Nephron progenitor cell (in vitro differentiated cells): Measurements from ENCODE around the gene STOX1.

Experiments
- DNase-seq: peaks from one replicate; pipeline ENCODE4 v3.0.0; 2021
- H3K27ac Mint-ChIP-seq: 2 replicates; pipeline ENCODE4 v1.8.0; 2021; ENCODE audit warnings: mild to moderate bottlenecking, moderate library complexity, mixed read lengths
- H3K27me3 Mint-ChIP-seq: 2 replicates; pipeline ENCODE4 v1.8.0; 2021; ENCODE audit warnings: mild to moderate bottlenecking, low read depth, mixed read lengths; ENCODE audit not compliant: poor library complexity
- H3K36me3 Mint-ChIP-seq: 2 replicates; pipeline ENCODE4 v1.8.0; 2021; ENCODE audit warnings: low read depth, mixed read lengths
- H3K4me1 Mint-ChIP-seq: 2 replicates; pipeline ENCODE4 v1.8.0; 2021; ENCODE audit warnings: mixed read lengths
- H3K4me3 Mint-ChIP-seq: 2 replicates; pipeline ENCODE4 v1.8.0; 2021; ENCODE audit warnings: mild to moderate bottlenecking, moderate library complexity, mixed read lengths
- H3K9me3 Mint-ChIP-seq: 2 replicates; pipeline ENCODE4 v1.8.0; 2021; ENCODE audit warnings: mild to moderate bottlenecking, moderate library complexity, mixed read lengths
- CTCF ChIP-seq: fragments of 200-600 bp; sonication (generic); IDR thresholded peaks from 2 replicates; pipeline ENCODE4 v1.5.0; 2021; ENCODE audit warnings: antibody characterized with exemption

The STOX1 gene

GRCh38 chr10:68869623-68870022, 42.3 kb downstream of the STOX1 start:
- DNase-seq = no peak
- Mint-ChIP-seq H3K27me3 (no peaks in the 10 kb centered on the region), H3K27ac (peak overlapping the region; percentile 95), H3K4me3 (no peak overlapping the region), H3K4me1 (peaks cover 46% of the 10 kb centered on the region), H3K36me3 (peaks cover 52% of the 10 kb centered on the region), H3K9me3 (peaks cover 44% of the 10 kb centered on the region)
- no peak for TF ChIP-seq CTCF

- Mint-ChIP-seq H3K9me3 (peaks cover 39% of the 10 kb centered on the region), H3K36me3 (peaks cover 51% of the 10 kb centered on the region), H3K4me1 (peaks cover 51% of the 10 kb centered on the region), H3K4me3 (no peak overlapping the region), H3K27me3 (no peaks in the 10 kb centered on the region), H3K27ac (peak overlapping the region; percentile 100)
- TF ChIP-seq CTCF = no peak
- DNase-seq = no peak
Observed at GRCh38 chr10:68870061-68870460, 42.7 kb downstream of the STOX1 start.

GRCh38 chr10:68870545-68871104, 43.3 kb downstream of the STOX1 start:
- Mint-ChIP-seq H3K9me3 (peaks cover 36% of the 10 kb centered on the region), H3K36me3 (peaks cover 49% of the 10 kb centered on the region), H3K27me3 (no peaks in the 10 kb centered on the region), H3K27ac (peak overlapping the region; percentile 100), H3K4me3 (peak overlapping the region; percentile 72), H3K4me1 (peaks cover 56% of the 10 kb centered on the region)
- DNase-seq = no peak
- no peak for TF ChIP-seq CTCF

- H3K4me1 Mint-ChIP-seq = peaks cover 62% of the 10 kb centered on the region
- peak overlapping the region; percentile 100 for H3K27ac Mint-ChIP-seq
- peak; percentile 15 for DNase-seq
- peaks cover 32% of the 10 kb centered on the region for H3K9me3 Mint-ChIP-seq
- TF ChIP-seq CTCF = no peak
- H3K27me3 Mint-ChIP-seq = no peaks in the 10 kb centered on the region
- peak overlapping the region; percentile 72 for H3K4me3 Mint-ChIP-seq
- peaks cover 43% of the 10 kb centered on the region for H3K36me3 Mint-ChIP-seq
Observed at GRCh38 chr10:68871105-68871711, 43.9 kb downstream of the STOX1 start.

GRCh38 chr10:68871731-68872342, 44.5 kb downstream of the STOX1 start:
- Mint-ChIP-seq H3K9me3 (peaks cover 27% of the 10 kb centered on the region), H3K27ac (peak overlapping the region; percentile 100), H3K4me3 (peak overlapping the region; percentile 72), H3K36me3 (peaks cover 37% of the 10 kb centered on the region), H3K27me3 (no peaks in the 10 kb centered on the region), H3K4me1 (peaks cover 68% of the 10 kb centered on the region)
- DNase-seq = no peak
- no peak for TF ChIP-seq CTCF
